ENCODE data around the gene KHDC3L.

The KHDC3L gene, protein sequence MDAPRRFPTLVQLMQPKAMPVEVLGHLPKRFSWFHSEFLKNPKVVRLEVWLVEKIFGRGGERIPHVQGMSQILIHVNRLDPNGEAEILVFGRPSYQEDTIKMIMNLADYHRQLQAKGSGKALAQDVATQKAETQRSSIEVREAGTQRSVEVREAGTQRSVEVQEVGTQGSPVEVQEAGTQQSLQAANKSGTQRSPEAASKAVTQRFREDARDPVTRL

DNA sequence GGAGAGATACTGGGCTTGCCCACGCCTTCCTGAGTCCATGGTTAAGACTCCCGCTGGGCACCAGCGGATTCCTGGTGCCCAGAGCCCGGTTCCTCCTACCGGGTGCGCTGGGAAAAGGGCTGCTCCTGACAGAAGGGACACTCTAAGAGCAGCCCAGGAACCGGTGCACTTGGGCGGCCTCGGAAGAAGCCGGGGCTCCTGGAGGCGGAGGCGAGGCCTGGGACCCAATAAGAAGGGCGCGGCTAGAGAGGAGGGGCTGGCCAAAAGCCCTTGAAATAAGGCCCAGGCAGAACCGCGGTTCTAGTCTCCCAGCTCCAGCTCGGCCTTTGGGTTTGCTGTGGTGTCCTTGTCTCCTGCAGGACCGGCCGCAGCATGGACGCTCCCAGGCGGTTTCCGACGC lies at the start of gene KHDC3L:
Gene KHDC3L, plus strand, starts transcription at position 301 of the 400 bp plus-strand sequence. Its CDS starts 72 bp downstream, at position 373.
- DNase-seq (ENCODE audit: low spot score), result no peak

DNA sequence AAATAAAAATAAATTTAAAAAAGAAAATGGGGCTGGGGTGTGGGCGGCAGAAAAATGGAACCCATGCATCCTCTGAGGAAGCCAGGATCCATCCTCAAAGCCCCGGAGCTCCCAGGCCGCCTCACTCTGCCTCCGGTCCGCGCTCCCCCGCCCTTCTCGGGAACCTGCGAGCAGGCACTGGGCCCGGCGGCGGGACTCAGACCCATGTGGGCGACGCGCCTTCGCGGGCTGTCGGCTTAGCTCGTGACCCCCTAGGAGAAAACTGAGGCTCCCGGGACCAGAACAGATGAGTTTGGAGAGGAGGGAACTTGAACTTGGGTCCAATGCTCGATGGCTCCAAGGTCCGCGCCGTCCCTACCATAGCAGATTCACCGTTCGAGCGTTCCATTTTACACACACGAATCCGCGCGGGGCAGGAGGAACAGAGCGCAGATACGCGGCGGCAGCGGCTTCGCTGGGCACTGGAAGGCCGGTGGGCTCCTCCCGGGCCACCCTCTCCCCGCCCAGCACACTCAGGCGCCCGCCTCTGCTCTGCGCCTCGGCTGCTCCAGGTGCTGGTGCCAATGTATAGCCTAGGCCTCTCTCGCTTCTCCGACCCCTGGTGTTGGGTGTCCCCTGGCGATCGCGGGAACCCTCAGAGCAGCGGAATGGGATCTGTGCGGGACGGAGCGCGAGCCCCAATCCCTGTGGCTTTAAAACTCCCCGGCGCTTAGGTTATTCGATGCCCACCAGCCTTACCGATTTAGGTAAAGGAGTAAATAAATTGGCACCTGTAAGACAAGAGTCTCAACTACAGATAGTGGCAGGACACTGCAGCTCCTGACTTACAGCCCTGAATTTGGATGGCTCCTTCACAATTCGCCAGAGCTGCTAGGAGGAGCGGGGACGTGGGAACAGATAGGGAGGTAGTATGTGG lies 47.6 kb upstream of the KHDC3L start:
- DNase-seq (ENCODE audit: low spot score), result no peak

DNA sequence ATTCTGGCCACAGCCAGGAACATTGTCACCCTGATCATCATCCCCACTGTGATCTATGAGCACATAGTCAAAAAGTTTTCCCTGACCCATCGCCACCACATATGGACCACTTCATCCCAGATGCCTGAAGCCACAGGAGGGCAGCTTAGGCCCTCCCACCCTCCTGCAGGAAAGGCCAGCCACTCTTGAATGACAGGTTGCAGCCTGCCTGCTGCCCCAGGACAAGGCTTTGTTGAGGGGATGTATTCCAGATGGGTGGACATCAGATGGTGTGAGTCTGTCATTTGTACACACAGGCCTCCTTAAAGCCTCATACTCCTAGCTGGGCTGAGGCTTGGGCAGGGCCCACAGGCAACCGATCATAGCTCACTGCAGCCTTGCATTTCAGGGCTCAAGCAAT lies 39.1 kb upstream of the KHDC3L start:
- no peak for DNase-seq (ENCODE audit: low spot score)

DNA sequence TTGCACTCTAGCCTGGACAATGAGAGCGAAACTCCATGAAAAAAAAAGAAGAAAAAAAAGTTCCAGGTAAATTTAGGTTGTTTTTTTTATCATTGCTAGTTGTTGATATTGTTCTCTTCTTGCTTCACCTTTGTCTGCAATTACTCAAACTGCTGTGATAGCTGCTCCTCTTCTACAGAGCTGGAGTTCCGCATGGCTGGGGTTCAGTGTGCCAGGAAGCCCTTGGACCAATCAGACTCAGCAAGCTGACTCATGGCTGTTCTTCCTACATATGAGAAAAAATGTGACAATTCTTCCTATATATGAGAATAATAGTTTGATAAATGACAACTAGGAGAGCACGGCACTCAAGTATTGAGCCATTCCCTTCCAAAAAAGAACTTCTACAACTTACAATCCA lies 36.8 kb upstream of the KHDC3L start:
- DNase-seq (ENCODE audit: low spot score), result no peak

DNA sequence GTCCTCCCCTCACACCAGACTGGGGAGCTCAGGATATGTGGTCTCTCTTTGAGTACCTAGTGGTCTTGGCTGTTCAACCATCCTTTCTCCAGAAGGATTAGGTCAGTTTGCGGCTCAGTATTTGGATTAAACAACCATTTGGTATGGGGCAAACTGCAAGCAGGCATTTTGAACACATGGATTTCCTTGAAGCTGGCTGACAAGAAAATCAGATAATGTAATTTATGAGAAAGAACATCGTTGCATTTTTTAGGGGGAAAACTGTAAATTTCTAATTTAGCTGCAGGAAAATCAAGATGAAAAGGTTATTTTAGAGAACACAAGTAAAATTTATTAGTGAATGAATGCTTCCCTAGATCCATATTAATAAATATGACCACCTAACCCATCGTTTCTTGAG lies 33.7 kb upstream of the KHDC3L start:
- no peak for DNase-seq (ENCODE audit: low spot score)

DNA sequence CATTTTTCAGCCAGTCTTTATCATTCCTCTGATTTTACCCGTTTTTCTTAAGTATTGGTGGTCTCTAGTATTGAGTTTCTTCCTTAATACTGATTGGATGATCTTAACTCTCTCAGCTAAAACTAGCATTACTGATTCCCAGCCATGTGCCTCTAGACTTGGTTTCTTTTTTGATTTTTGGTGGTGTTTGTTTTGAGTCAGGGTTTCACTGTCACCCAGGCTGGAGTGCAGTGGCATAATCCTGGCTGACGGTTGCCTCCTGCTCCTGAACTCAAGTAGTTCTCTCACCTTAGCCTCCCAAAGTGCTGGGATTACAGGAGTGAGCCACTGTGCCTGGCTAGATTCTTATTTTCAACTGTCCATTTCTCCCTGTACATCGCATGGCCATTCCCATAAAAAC lies 33.3 kb upstream of the KHDC3L start:
- no peak for DNase-seq (ENCODE audit: low spot score)

DNA sequence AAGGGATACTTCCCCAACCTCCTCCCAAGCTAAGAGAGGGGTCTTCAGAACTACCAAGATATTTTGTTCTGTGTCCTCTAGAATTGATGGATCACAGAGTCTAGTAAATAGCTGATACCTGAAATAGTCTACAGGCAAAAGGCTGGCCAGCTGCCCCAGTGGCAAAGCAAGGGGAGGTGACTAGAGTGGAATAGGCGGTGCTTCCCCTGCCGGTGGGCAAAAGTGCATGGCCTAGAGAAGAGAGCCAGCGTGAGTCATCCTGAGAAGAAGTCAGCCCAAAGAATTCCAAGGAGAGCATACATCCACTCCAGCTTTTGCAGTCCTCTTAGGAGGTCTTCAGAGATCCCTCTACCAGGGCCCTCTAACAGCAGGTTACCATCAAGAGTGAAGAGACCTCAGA lies 23.1 kb upstream of the KHDC3L start:
- no peak for DNase-seq (ENCODE audit: low spot score)

DNA sequence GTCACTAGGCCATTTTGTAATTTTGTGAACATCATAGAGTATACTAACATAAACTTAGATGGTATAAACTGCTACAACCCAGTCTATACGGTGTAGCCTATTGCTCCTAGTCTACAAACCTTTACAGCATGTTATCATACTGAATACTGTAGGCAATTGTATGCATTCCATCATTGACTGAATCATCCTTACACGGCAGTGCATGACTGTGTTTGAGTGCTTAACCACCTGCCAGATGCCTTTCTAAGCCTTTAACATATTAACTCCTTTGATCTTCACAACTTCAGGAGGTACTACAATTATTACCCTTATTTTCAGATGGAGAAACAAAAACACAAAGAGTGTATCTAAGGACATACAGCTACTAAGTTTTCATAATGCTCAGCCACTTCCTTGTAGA lies 22.4 kb upstream of the KHDC3L start:
- no peak for DNase-seq (ENCODE audit: low spot score)

DNA sequence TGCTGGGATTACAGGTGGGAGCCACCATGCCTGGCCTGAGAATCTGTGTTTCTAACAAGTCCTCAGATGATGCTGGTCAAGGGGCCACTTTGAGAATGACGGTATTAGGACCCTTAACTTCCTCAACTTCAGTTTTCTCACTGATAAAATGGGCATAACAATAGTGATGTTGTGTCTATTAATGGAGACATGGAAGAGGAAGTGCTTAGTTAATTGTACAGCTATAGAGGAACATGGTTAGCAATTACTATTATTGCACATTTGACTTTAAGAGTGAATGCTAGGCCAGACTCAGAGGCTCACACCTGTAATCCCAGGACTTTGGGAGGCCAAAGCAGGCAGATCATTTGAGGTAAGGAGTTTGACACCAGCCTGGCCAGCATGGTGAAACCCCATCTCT lies 21.1 kb upstream of the KHDC3L start:
- DNase-seq (ENCODE audit: low spot score), result no peak

DNA sequence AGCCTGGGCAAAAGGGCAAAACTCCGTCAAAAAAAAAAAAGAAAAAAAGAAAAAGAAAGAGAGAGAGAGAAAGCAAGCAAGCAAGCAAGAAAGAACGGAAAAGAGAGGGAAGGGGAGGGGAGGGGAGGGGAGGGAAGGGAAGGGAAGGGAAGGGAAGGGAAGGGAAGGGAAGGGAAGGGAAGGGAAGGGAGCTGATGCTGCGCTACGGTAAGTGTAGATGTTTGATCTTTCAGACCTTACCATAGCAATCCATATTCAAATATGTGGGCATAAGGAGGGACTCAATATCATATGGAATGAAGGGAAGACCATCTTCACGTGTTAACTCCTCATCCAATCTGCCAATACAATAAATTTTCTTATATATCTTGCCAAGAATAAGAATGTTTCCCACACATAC lies 20.3 kb upstream of the KHDC3L start:
- DNase-seq (ENCODE audit: low spot score), result no peak

DNA sequence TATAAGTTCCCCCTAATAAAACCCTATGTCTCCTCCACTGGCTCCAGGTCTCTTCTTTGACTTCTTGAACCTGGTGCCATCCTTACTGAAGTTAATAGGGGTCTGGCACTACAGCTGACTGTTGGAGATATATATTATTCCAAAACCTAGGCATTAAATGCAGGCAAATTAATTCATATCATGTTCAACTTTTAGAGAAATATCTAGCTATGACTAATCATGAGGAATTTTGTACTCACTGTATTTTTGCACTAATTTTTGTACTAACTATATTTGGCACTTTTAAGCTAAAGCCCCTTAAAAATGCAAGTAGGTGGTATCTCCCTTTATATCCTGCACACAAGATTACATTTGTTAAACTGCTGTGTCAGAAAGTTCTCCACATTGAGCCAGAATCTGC lies 19.3 kb upstream of the KHDC3L start:
- no peak for DNase-seq (ENCODE audit: low spot score)

DNA sequence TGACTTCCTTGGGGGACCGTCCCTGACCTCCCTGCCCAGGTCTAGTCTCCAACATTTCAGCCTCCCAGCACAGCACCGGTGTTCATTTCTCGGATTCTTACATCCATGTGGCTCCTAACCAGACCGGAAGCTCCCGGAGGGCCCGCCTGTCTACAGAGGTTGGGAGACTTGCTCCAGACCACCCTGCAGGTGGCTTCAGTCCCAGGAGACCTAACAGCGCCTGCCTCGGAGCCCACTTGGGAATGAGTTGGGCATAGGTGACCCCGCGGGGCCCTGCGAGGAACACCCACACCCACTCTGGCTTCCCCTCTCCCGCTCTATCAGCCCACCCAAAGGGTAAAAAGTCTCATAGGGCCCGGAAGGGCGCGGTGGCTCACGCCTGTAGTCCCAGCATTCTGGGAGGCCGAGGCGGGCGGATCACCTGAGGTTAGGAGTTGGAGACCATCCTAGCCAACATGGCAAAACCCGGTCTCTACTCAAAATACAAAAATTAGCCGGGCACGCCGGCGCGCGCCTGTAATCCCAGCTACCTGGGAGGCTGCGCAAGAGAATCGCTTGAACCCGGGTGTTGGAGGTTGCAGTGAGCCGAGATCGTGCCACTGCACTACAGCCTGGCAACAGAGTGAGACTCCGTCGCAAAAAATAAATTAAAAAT lies 13.8 kb upstream of the KHDC3L start:
- DNase-seq (ENCODE audit: low spot score), result no peak

DNA sequence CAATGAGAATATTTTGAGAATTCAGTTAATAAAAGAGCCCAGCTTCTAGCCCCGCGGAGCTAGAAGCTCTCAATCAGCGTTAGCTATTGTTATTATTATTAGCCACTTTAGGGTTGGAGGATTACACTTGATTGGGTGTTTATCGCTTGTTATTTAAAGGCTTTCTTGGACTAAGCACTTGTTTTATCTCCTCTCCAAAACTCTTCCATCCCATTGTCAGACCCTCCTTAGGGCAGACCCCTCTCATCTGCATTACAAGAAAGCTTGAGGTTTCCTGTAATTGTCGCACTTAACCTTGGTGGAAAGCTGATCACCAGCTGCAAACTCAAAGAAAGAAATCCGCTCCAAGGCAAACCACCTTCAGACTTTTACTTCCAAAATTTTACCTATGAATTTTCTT lies 13.1 kb upstream of the KHDC3L start:
- no peak for DNase-seq (ENCODE audit: low spot score)

DNA sequence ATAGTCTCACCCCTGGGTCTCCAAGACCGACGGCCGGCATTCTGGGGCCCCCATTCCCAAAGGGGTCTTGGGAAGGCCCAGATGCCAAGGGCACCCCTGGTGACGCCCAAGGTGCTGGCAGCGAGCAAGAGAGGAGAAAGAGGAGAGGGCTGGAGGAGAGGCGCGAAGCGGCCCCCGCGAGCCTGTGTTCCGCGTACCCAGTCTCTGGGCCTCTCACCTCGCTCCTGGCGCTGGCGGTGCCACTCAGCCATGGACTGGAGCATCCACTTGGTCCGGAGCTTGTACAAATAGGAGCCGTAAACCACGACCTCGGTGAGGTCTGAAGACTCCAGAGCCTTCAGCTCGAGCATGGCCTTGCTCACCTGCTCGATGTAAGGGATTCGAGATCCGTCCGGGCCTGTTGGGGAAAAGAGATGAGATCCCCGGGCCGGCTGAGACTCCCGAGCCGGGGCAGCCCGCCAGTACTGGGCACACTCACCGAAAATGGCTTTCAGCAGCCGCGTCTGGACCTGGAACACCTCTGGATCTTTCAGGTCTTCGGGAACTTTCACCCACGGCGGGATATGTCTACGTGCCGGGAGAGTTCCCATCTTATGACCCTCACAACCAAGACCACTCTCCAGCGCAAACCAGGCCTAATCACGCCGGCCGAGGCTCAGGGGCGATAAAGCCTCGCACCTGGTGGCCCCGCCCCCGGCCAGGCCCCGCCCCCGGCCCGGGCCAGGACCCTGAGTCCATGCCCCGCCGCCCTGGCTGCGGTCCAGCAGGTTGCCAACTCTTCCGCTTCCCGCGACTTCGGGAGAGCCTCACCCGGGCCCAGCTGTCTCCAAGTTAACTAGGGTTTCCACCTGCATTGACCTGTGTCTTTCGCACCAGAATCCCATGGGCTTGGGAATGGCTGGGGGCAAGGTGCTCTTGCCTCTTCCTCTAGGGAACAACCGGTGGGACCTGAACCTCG lies 8.5 kb upstream of the KHDC3L start, which contains the start of gene DPPA5:
Gene DPPA5, minus strand, starts transcription at position 641 of the 958 bp plus-strand sequence. Its CDS starts 51 bp downstream, at position 590.
- DNase-seq (ENCODE audit: low spot score), result no peak

DNA sequence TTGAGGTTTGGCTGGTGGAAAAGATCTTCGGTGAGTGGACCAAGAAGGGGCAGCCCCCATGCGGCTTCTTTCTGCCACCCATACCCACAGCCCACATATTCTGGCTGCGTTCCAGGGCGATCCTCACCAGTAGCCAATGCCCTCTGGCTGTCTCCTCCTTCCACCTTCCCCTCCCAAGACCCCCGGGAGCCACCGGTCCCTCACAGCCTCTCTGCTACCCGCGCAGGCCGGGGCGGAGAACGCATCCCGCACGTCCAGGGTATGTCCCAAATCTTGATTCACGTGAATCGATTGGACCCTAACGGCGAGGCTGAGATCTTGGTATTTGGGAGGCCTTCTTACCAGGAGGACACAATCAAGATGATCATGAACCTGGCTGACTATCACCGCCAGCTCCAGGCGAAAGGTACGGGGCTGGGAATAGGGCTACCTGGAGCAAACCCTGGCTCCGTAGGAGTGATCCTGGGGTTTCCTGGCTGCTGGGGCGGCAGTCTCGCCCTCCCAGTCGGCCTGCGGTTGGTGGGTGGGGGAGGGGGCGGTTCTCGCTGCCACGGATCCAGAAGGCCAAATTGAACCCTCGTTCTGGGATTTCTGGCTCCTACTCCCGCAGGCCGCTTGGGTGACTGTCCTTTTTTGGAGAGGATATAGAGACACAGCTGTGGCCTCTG lies 545 bp downstream of the KHDC3L start:
- no peak for DNase-seq (ENCODE audit: low spot score)

DNA sequence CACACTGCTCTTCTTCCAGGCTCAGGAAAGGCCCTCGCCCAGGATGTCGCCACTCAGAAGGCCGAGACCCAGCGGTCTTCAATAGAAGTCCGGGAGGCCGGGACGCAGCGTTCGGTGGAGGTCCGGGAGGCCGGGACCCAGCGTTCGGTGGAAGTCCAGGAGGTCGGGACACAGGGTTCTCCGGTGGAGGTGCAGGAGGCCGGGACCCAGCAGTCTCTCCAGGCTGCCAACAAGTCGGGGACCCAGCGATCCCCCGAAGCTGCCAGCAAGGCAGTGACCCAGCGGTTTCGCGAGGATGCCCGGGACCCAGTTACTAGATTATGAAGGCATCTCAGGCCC lies 1.0 kb downstream of the KHDC3L start:
- no peak for DNase-seq (ENCODE audit: low spot score)

DNA sequence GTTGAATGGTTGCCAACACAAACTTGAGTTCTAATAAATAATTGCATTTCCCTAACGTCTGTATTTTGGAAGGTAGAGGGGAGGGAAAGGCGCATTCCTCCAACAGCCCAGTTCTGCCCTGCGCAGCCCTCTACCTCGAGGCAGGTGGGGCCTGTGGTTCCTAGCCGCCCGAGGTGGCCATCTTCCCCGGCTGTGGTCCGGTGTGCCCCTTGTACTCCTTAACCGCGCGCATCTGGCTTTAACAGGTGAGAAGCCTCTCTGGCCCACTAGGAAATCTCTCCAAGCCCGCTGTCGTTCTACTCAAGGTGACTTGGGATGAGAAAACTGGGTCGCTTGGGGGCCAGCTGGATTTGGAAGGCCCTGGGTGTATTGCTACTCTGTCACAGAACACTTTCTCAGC lies 1.7 kb downstream of the KHDC3L start:
- DNase-seq (ENCODE audit: low spot score), result no peak

DNA sequence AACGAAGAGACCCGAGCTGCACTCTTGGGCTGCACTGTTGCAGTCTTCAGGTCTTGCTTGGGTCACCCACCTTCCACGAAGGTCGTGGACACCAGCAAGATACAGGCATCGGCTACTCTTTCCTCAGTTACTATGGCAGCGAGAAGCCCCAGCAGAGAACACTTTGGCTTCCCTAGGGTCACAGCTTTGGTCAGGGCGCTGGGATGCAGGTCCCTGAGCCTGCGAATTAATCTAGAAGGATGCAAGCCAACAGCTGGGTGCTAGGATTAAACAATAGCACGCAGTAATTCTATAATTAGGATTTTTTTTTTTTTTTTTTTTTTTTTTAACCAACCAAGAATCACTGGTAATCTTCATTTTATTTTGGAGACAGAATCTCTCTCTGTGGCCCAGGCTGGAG lies 2.1 kb downstream of the KHDC3L start:
- DNase-seq (ENCODE audit: low spot score), result no peak

DNA sequence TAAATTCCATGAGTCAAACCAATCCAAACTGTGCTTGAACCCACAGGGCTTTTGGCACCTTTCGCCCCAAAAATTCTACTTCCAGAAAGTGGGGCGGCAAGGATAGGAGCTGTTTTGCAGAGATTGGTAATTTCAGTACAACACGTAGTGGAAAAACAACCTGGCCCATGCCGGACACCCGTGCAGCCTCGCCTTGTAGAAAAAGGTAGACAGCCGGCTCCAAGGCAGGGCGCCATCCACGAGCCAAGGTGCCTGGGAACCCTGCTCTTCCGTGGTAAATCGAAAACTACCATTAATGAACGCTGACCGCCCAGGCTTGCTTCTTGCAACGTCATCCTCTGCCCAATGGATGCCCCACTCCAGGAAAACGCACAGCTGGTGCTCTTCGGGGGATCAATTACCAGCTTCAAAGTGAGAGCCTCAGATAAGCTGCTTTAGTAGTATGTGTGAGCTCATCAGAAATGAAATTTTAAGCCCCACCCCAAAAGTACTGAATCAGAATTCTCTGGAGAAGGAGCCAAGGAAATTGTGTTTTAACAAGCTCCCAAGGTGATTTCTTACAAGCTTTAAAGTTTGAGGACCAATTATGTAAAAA lies 5.4 kb downstream of the KHDC3L start:
- no peak for DNase-seq (ENCODE audit: low spot score)

DNA sequence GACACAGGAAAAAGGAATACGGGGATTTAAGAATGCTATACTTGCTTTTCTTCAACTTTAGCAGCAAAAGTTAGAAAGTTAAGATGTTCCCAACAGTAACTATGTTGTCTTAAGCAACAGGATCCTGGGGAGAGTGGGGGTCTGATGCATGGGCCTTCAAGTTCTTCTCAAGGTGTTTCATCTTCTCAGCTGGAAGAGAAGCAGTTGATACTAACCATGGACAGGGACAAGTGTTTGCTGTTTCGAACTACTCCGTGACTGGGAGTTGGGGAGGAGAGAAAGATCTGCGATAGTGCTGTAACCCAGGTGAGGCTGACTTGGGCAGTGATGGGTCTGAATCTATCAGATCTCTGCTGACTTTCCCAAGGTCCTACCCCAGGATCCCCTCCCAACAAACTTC lies 6.2 kb downstream of the KHDC3L start:
- DNase-seq (ENCODE audit: low spot score), result no peak

DNA sequence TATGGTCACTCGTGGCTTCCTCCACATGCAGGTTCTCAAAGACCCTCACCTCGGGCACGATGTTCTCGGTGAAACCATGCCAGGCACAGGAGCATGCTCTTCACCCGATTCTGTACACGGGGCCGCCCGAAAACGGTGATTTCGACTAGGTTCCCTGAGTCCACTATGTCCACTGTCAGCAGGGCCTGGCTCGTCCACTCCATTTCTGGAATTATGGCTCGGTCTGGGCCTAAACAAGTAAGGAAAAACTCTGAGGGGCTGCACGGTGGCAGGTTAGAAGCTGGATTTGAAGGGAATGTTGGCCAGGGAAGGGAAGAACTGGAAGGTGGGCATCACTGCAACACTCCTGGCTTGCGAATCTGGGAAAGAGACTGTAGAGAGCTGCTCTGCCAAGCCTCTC lies 6.7 kb downstream of the KHDC3L start:
- DNase-seq (ENCODE audit: low spot score), result no peak
